Kidney (tissue), 14 donors: ENCODE data around the gene RASAL1. TPM values are rescaled to one million over a fixed set of nuclear protein-coding genes. Genes with fewer than 3 reads are reported as not detected.

Experiments used
- DNase-seq, 5 donors: peaks; one replicate each; pipeline ENCODE4 v3.0.0-alpha.2; 2013 to 2020
- FAIRE-seq: peaks from 2 replicates; lab custom pipeline; 2012; peaks lifted over from hg19 to GRCh38; lab: Jason Lieb, UNC
- H3K27ac ChIP-seq, 2 donors: one replicate each; pipeline ENCODE4 v1.7.0; 2013; ENCODE audit warnings: low read depth in 2 of 2, low read length in 2 of 2, inconsistent platforms in 1 of 2
- H3K27me3 ChIP-seq: one replicate; pipeline ENCODE4 v1.7.1; 2013; ENCODE audit warnings: low read length, inconsistent platforms; ENCODE audit not compliant: control insufficient read depth, insufficient read depth
- H3K36me3 ChIP-seq, 3 donors: one replicate each; pipeline versions ENCODE4 v1.7.0 to v1.7.1; 2013; ENCODE audit warnings: low read length in 3 of 3, control low read depth in 1 of 3, inconsistent platforms in 1 of 3; ENCODE audit not compliant: insufficient read depth in 3 of 3, control insufficient read depth in 2 of 3
- H3K4me1 ChIP-seq, 3 donors: one replicate each; pipeline versions ENCODE4 v1.7.0 to v1.7.1; 2013; ENCODE audit warnings: low read length in 3 of 3, inconsistent platforms in 1 of 3, low read depth in 1 of 3; ENCODE audit not compliant: control insufficient read depth in 2 of 3, insufficient read depth in 2 of 3
- H3K4me3 ChIP-seq, 3 donors: one replicate each; pipeline versions ENCODE4 v1.7.0 to v1.8.1; 2013; ENCODE audit warnings: low read length in 3 of 3, control low read depth in 1 of 3, inconsistent platforms in 1 of 3
- H3K9ac ChIP-seq, 3 donors: one replicate each; pipeline versions ENCODE4 v1.7.0 to v1.7.1; 2013; ENCODE audit warnings: low read length in 3 of 3, control low read depth in 1 of 3, inconsistent platforms in 1 of 3
- H3K9me3 ChIP-seq, 3 donors: one replicate each; pipeline versions ENCODE4 v1.7.0 to v1.7.1; 2013; ENCODE audit warnings: low read length in 3 of 3, control low read depth in 1 of 3, inconsistent platforms in 1 of 3; ENCODE audit not compliant: control insufficient read depth in 2 of 3, insufficient read depth in 1 of 3
- CTCF ChIP-seq: IDR thresholded peaks from 3 replicates; pipeline ENCODE4 v1.5.1; 2012; ENCODE audit warnings: mild to moderate bottlenecking, moderate library complexity, borderline replicate concordance; ENCODE audit not compliant: insufficient read depth; ENCODE audit errors: extremely low read depth
- intact Hi-C: fragments of 100-400 bp; cut with DNase I; formaldehyde crosslinking; loops from one replicate; pipeline ENCODE4 v1.11.1; 2022
- polyA plus RNA-seq: library from polyadenylated mRNA; stranded (reverse); fragments of 350-450 nt; fragmentation: Illumina TruSeq; extraction: RNeasy Lipid Tissue Mini Kit (QIAGEN cat#74804); gene quantifications from one replicate; pipeline ENCODE4 v1.2.3, GENCODE V29; 2014; ENCODE audit warnings: low read depth, low replicate concordance; ENCODE audit not compliant: insufficient read depth
- total RNA-seq: library from RNA; stranded (reverse); fragmentation: NEBNext Ultra II Directional; extraction: Animal tissue kit (Norgen Biotek cat#: 25700); gene quantifications from one replicate; pipeline ENCODE4 v1.2.1, GENCODE V29; 2021
- donor health status: control.
- donor health status: control.
- donor health status: control.
- donor health status: control.
- donor health status: control.
- donor health status: DM: yes; HTN: yes; CAD: no.
- donor health status: Normal renal cell carcinoma (clear cell type).

The RASAL1 gene
- total and polyA plus RNA-seq, 2 donors from 2014 or later: 23.5 to 58.3 TPM

GRCh38 chr12:113183030-113183589, 47.5 kb upstream of the RASAL1 start:
- Histone ChIP-seq H3K4me3 (no peak overlapping the region), H3K27ac (no peak overlapping the region), H3K9me3 (no peaks in the 10 kb centered on the region), H3K27me3 (no peaks in the 10 kb centered on the region), H3K4me1 (peaks cover 0 to 11% (median 0%) of the 10 kb centered on the region in 3 donors), H3K36me3 (peaks cover 0 to 23% (median 17%) of the 10 kb centered on the region in 3 donors), H3K9ac (no peak overlapping the region)
- DNase-seq: no peak
- no peak for FAIRE-seq
- TF ChIP-seq CTCF: no peak
- intact Hi-C loops: no loop called here

- DNase-seq (no peak), FAIRE-seq (no peak)
- intact Hi-C loops: no loop called here
- Histone ChIP-seq H3K36me3 (peaks cover 6 to 34% (median 26%) of the 10 kb centered on the region in 3 donors), H3K4me3 (no peak overlapping the region), H3K9ac (no peak overlapping the region), H3K27me3 (no peaks in the 10 kb centered on the region), H3K9me3 (no peaks in the 10 kb centered on the region), H3K27ac (no peak overlapping the region), H3K4me1 (peaks cover 0 to 11% (median 0%) of the 10 kb centered on the region in 3 donors)
- TF ChIP-seq CTCF: no peak
Observed at GRCh38 chr12:113181975-113182374, 46.4 kb upstream of the RASAL1 start.

GRCh38 chr12:113180333-113180732, 44.8 kb upstream of the RASAL1 start:
- H3K9me3 ChIP-seq: no peaks in the 10 kb centered on the region
- intact Hi-C loops: no loop called here

More at GRCh38 chr12:113180333-113180732, 44.8 kb upstream of the RASAL1 start:
- Histone ChIP-seq H3K4me1 (no peaks in the 10 kb centered on the region), H3K36me3 (peaks cover 7 to 39% (median 30%) of the 10 kb centered on the region in 3 donors), H3K4me3 (no peak overlapping the region), H3K9ac (no peak overlapping the region), H3K27ac (no peak overlapping the region), H3K27me3 (no peaks in the 10 kb centered on the region)
- DNase-seq: no peak
- TF ChIP-seq CTCF: no peak
- no peak for FAIRE-seq
